Activated CD4-positive, alpha-beta T cell treated with anti-CD3 and anti-CD28 coated beads for 36 hours (primary cell): ENCODE measurements around the gene TTC3. TPM values are rescaled to one million over a fixed set of nuclear protein-coding genes. Genes with fewer than 3 reads are reported as not detected.
"Not testable (repeated sequence)": the region's sequence is repeated elsewhere in the genome, so short reads cannot be mapped to it uniquely, and the experiment has no call there.

Experiments
- ATAC-seq: fragments of 200-7000 bp; cut with Tn5 transposase; one replicate; pipeline ENCODE4 v1.10.0; 2021; ENCODE audit warnings: mild to moderate bottlenecking, moderate library complexity
- CTCF ChIA-PET: fragments of 350-600 bp; sonication (Branson Sonifier 250); formaldehyde crosslinking; loops from one replicate; lab custom pipeline; 2021; ENCODE audit warnings: antibody characterized with exemption; lab: Charles Lee
- POLR2A ChIA-PET: fragments of 350-600 bp; sonication (Branson Sonifier 250); formaldehyde crosslinking; loops from one replicate; lab custom pipeline; 2021; ENCODE audit warnings: antibody characterized with exemption, inconsistent platforms; lab: Charles Lee
- DNase-seq: peaks from one replicate; pipeline ENCODE4 v3.0.0-alpha.2; 2020
- H3K27ac Mint-ChIP-seq: one replicate; pipeline ENCODE4 v1.8.0; 2021; ENCODE audit warnings: mixed read lengths
- H3K27me3 Mint-ChIP-seq: one replicate; pipeline ENCODE4 v1.8.0; 2021; ENCODE audit warnings: mixed read lengths
- H3K36me3 Mint-ChIP-seq: one replicate; pipeline ENCODE4 v1.8.0; 2021; ENCODE audit warnings: low read depth, mixed read lengths
- H3K4me1 Mint-ChIP-seq: one replicate; pipeline ENCODE4 v1.8.0; 2021; ENCODE audit warnings: mixed read lengths
- H3K4me3 Mint-ChIP-seq: one replicate; pipeline ENCODE4 v1.8.0; 2021; ENCODE audit warnings: mild to moderate bottlenecking, moderate library complexity, mixed read lengths
- H3K9me3 Mint-ChIP-seq: one replicate; pipeline ENCODE4 v1.8.0; 2021; ENCODE audit warnings: low read depth, mixed read lengths
- intact Hi-C, 2 experiments: fragments of 100-400 bp; cut with DNase I in 1 of 2; cut with micrococcal nuclease in 1 of 2; formaldehyde crosslinking; loops; one replicate each; pipeline versions ENCODE4 v1.14.2 to v1.15.1; 2022 to 2024; cut with DNase I, micrococcal nuclease
- total RNA-seq, 2 experiments: library from RNA; stranded (reverse); gene quantifications; one replicate each; pipeline ENCODE4 v1.2.3, GENCODE V29; 2021

TTC3 gene
- total RNA-seq: 10 to 100 TPM; 65.1 to 78.9 TPM

- Mint-ChIP-seq H3K27me3 (no peaks in the 10 kb centered on the region), H3K36me3 (peaks cover 33% of the 10 kb centered on the region), H3K27ac (peak within 1 kb of the TSS; percentile 92), H3K4me1 (peaks cover 48% of the 10 kb centered on the region), H3K9me3 (no peaks in the 10 kb centered on the region), H3K4me3 (peak within 1 kb of the TSS; percentile 99)
- ChIA-PET CTCF (no interaction called here), POLR2A (no interaction called here)
- peak; percentile 74 for ATAC-seq
- intact Hi-C loops: loop anchor here (1.0 to 10.0 kb wide), 15 partner anchors 81 to 1732 kb away; partner anchors contain the start of genes DYRK1A (in 2 of the 2), VPS26C (in 2 of the 2), DOP1B (in 1 of the 2) and ETS2 (in 1 of the 2)
- peak; percentile 97 for DNase-seq
Observed at GRCh38 chr21:37072988-37073416, at the start of gene TTC3, which contains the start of gene PIGP. TSS of gene TTC3 (plus strand) at chr21:37073254. CDS start at chr21:37087258, 14,004 bp downstream. TSS of gene PIGP (minus strand) at chr21:37073071. CDS start at chr21:37072515, 556 bp downstream.

- ChIA-PET POLR2A (no interaction called here), CTCF (interaction anchor here (0.6 to 1.2 kb wide), 4 partner anchors 10 to 356 kb away, joined by 3 to 4 read pairs (median 3); no protein-coding TSS in a partner anchor)
- DNase-seq (no peak), ATAC-seq (no peak)
- Mint-ChIP-seq H3K9me3 (no peaks in the 10 kb centered on the region), H3K36me3 (no peaks in the 10 kb centered on the region), H3K27me3 (no peaks in the 10 kb centered on the region), H3K27ac (no peak overlapping the region), H3K4me1 (no peaks in the 10 kb centered on the region), H3K4me3 (no peak overlapping the region)
- intact Hi-C loops: no loop called here
Observed at GRCh38 chr21:37026499-37026898, 46.6 kb upstream of the TTC3 start.

DNA sequence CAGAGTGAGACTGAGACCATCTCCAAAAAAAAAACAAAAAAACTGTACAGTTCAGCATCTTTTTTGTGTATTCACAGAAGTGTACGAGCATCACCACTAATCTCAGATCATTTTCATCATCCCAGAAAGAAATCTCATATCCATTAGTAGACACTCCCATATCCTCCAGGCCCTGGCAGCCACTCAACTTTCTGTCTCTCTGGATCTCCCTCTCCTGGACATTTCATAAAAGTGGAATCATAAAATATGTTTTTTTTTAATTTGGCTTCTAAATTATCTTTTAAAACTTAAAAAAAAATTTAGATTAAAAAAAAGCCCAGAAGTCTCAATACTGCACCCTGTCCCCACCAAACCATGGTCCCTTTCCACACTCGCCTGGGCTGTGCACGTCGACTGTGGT is 44.5 kb upstream of the TTC3 start:
- no peak for DNase-seq
- intact Hi-C loops: no loop called here
- POLR2A ChIA-PET: no interaction called here

DNA sequence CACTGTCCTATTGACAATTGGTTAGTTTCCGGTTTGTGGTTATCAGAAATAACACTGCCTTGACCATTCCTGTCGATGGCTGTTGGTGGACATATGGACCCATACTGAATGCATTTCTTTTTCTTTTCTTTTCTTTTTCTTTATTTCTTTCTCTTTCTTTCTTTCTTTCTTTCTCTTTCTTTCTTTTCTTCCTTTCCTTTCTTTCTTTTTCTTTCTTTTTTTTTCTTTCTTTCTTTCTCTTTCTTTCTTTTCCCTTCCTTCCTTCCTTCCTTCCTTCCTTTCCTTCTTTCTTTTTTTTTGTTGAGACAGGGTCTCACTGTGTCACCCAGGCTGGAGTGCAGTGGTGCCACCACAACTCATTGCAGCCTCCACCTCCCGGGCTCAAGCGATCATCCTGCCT is 42.2 kb upstream of the TTC3 start:
- intact Hi-C loops: no loop called here
- ChIA-PET POLR2A (no interaction called here), CTCF (no interaction called here)
- H3K27me3 Mint-ChIP-seq: peaks cover 6% of the 10 kb centered on the region
- DNase-seq (no peak), ATAC-seq (no peak)
- H3K36me3 Mint-ChIP-seq: no peaks in the 10 kb centered on the region
- H3K9me3 Mint-ChIP-seq: no peaks in the 10 kb centered on the region
- H3K4me1 Mint-ChIP-seq: no peaks in the 10 kb centered on the region
- no peak overlapping the region for H3K4me3 Mint-ChIP-seq
- H3K27ac Mint-ChIP-seq: no peak overlapping the region

More for the DNA sequence above, 44.5 kb upstream of the TTC3 start:
- no peaks in the 10 kb centered on the region for H3K4me1 Mint-ChIP-seq
- no peaks in the 10 kb centered on the region for H3K9me3 Mint-ChIP-seq
- H3K36me3 Mint-ChIP-seq: no peaks in the 10 kb centered on the region
- no peak overlapping the region for H3K4me3 Mint-ChIP-seq
- CTCF ChIA-PET: no interaction called here
- no peak for ATAC-seq
- no peak overlapping the region for H3K27ac Mint-ChIP-seq
- peaks cover 2% of the 10 kb centered on the region for H3K27me3 Mint-ChIP-seq

DNA sequence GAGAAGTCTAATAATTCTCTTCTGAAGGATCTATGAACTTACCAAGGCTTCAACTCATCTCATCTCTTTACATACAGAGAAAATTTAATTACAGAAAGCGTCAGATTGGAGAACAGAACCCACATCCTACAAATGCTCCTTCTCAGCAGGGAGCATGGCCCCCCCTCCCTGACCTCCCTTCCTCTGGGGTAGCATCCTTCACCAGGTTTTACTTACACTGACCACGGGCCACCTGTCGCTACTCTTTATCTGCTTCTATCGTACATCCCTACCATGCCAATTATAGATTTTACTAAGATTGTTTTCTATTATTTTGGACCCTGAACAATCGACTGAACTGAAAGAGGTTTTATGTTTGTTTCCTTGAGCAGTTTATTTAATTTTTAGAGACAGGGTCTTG is 40.8 kb upstream of the TTC3 start:
- no peak for ATAC-seq
- DNase-seq: no peak
- no peaks in the 10 kb centered on the region for H3K36me3 Mint-ChIP-seq
- H3K27me3 Mint-ChIP-seq: peaks cover 6% of the 10 kb centered on the region
- intact Hi-C loops: no loop called here
- no peaks in the 10 kb centered on the region for H3K9me3 Mint-ChIP-seq
- no peak overlapping the region for H3K27ac Mint-ChIP-seq
- ChIA-PET POLR2A (no interaction called here), CTCF (no interaction called here)
- H3K4me3 Mint-ChIP-seq: no peak overlapping the region
- H3K4me1 Mint-ChIP-seq: no peaks in the 10 kb centered on the region

DNA sequence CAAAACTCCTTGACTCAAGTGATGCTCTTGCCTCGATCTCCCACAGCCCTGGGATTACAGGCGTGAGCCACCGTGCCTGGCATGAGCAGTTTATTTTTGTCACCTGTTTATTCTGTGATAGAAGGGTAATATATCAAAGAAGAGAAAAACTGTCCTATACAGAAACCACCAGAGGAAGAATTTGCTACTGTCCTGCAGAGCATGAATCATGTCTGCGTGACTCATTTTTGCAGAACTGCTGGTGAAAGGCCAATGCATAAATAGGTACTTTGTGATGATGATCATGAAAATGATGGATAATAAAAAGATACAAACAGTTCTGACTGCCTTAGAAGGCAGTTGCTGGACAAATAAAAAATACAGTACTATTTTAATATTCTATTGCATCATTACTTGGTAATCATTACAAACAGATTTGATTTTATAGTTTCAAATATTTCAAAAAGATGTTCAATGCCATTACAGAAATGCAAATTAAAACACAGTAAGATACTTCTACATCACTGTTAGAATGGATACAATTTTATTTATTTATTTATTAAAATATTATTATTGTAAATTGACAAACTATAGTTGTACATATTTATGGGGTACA is 40.1 kb upstream of the TTC3 start:
- no peak for DNase-seq
- Mint-ChIP-seq H3K27me3 (peaks cover 6% of the 10 kb centered on the region), H3K36me3 (no peaks in the 10 kb centered on the region), H3K9me3 (no peaks in the 10 kb centered on the region), H3K4me3 (no peak overlapping the region), H3K27ac (no peak overlapping the region), H3K4me1 (no peaks in the 10 kb centered on the region)
- peak; percentile 61 for ATAC-seq
- ChIA-PET POLR2A (no interaction called here), CTCF (no interaction called here)
- intact Hi-C loops: no loop called here

GRCh38 chr21:37034394-37034793 is 38.7 kb upstream of the TTC3 start:
- H3K4me3 Mint-ChIP-seq, POLR2A ChIA-PET, H3K27ac Mint-ChIP-seq, H3K36me3 Mint-ChIP-seq, intact Hi-C loops, CTCF ChIA-PET, ATAC-seq, H3K9me3 Mint-ChIP-seq, H3K27me3 Mint-ChIP-seq, DNase-seq, H3K4me1 Mint-ChIP-seq: not testable (repeated sequence)

GRCh38 chr21:37036177-37036576 is 36.9 kb upstream of the TTC3 start:
- Mint-ChIP-seq H3K36me3 (no peaks in the 10 kb centered on the region), H3K27ac (no peak overlapping the region), H3K4me3 (no peak overlapping the region), H3K4me1 (no peaks in the 10 kb centered on the region), H3K9me3 (no peaks in the 10 kb centered on the region), H3K27me3 (peaks cover 6% of the 10 kb centered on the region)
- intact Hi-C loops: no loop called here
- DNase-seq (no peak), ATAC-seq (no peak)
- ChIA-PET CTCF (no interaction called here), POLR2A (no interaction called here)

DNA sequence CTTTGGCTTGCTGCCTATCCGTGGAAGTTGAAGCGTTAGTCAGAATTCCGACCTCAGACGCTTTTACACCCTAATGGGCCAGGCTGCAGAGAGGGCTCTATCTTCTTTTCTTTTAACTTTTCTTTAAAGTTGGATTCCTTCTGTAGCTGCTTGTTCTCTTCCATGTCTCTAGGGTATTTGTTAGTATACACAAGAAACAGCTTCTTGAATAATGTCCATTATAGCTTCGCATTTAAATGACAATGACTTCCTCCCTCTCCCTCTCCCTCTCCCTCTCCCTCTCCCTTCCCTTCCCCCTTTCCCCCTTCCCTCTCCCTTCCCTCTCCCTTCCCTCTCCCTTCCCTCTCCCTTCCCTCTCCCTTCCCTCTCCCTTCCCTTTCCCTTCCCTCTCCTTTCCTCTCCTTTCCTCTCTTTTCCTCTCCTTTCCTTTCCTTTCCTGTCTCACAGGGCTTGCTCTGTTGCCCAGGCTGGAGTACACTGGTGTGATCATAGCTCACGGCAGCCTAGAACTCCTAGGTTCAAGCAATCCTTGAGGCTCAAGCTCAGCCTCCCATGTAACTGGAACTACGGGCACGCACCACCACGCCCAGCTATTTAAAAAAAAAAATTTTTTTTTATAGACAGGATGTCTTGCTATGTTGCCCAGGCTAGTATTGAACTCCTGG is 33.5 kb upstream of the TTC3 start:
- Mint-ChIP-seq H3K9me3 (no peaks in the 10 kb centered on the region), H3K36me3 (no peaks in the 10 kb centered on the region), H3K27ac (no peak overlapping the region), H3K27me3 (peaks cover 1% of the 10 kb centered on the region), H3K4me3 (no peak overlapping the region), H3K4me1 (no peaks in the 10 kb centered on the region)
- CTCF ChIA-PET: interaction anchor here (0.6 to 0.7 kb wide), 2 partner anchors 48 to 100 kb away, joined by 3 read pairs; no protein-coding TSS in a partner anchor
- POLR2A ChIA-PET: no interaction called here
- no peak for DNase-seq
- intact Hi-C loops: no loop called here
- ATAC-seq: no peak

DNA sequence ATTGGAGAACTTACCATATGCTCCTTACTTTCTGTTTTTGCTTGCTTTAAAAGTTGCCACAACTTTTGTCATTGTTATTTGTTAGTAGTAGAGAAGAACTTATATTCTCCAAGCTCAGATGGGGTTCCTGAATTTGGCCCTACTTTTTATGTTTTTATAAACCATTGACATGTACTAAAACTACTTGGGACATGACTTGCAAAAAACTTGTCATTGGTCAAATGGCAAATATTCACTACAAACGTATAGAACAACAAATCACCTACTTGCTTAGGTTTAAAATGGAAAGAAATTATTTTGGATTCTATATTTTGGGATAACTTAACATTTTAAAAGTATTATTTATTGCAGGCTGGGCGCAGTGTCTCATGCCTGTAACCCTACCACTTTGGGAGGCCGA is 32.8 kb upstream of the TTC3 start:
- POLR2A ChIA-PET: no interaction called here
- H3K36me3 Mint-ChIP-seq: no peaks in the 10 kb centered on the region
- H3K4me3 Mint-ChIP-seq: no peak overlapping the region
- no peak overlapping the region for H3K27ac Mint-ChIP-seq
- intact Hi-C loops: no loop called here
- H3K27me3 Mint-ChIP-seq: no peaks in the 10 kb centered on the region
- CTCF ChIA-PET: interaction anchor here (0.6 kb wide), 1 partner anchor 101 kb away, joined by 3 read pairs; no protein-coding TSS in a partner anchor
- H3K4me1 Mint-ChIP-seq: peaks cover 6% of the 10 kb centered on the region
- no peaks in the 10 kb centered on the region for H3K9me3 Mint-ChIP-seq
- no peak for DNase-seq
- no peak for ATAC-seq

GRCh38 chr21:37041706-37042271 is 31.3 kb upstream of the TTC3 start:
- ATAC-seq (no peak), DNase-seq (no peak)
- Mint-ChIP-seq H3K4me1 (peaks cover 10% of the 10 kb centered on the region), H3K9me3 (no peaks in the 10 kb centered on the region), H3K27ac (no peak overlapping the region), H3K4me3 (no peak overlapping the region), H3K36me3 (no peaks in the 10 kb centered on the region), H3K27me3 (no peaks in the 10 kb centered on the region)
- CTCF ChIA-PET: interaction anchor here (0.8 kb wide), 1 partner anchor 639 kb away, joined by 3 read pairs; no protein-coding TSS in a partner anchor
- POLR2A ChIA-PET: no interaction called here
- intact Hi-C loops: no loop called here
